HCT116 (cell line): ENCODE data around the gene MAML2. TPM values are rescaled to one million over a fixed set of nuclear protein-coding genes. Genes with fewer than 3 reads are reported as not detected.

Experiments used
- ATAC-seq: fragments of 200-7000 bp; cut with Tn5 transposase; 2 replicates; pipeline ENCODE4 v1.9.1; 2020; ENCODE audit warnings: mild to moderate bottlenecking, moderate library complexity
- BruUV-seq: library from RNA; stranded (reverse); fragments of 400-500 nt; replicated peaks from 2 replicates; lab custom pipeline; 2021; lab: Mats Ljungman, UMichigan
- CTCF ChIA-PET: fragments of 300-600 bp; sonication (Branson Sonifier 250); formaldehyde crosslinking; loops from one replicate; lab custom pipeline; 2021; ENCODE audit warnings: antibody characterized with exemption; lab: Charles Lee
- POLR2A ChIA-PET: fragments of 300-600, 350-600 bp; sonication (Branson Sonifier 250); formaldehyde crosslinking; loops from one replicate; lab custom pipeline; 2021; ENCODE audit warnings: antibody characterized with exemption; lab: Charles Lee
- RAD21 ChIA-PET, 2 experiments: fragments of 300-600 bp; sonication (Branson Sonifier 250); formaldehyde crosslinking; loops; one replicate each; lab custom pipeline; 2023; ENCODE audit warnings: low total read pairs in 2 of 2; ENCODE audit not compliant: uncharacterized antibody in 2 of 2, unreplicated experiment in 2 of 2, low non-redundant PET in 1 of 2; lab: Charles Lee
- DNase-seq: peaks from one replicate; pipeline ENCODE4 v3.0.0-alpha.2; 2010; ENCODE audit warnings: low read depth, low spot score
- H2AFZ ChIP-seq: fragments of 200-600 bp; shearing (Covaris generic), sonication (generic); 2 replicates; pipeline ENCODE4 v1.6.1; 2017; ENCODE audit warnings: low read depth, mixed run types, mixed read lengths, antibody characterized with exemption, low read length; ENCODE audit not compliant: poor library complexity, severe bottlenecking
- H3K27ac ChIP-seq: 2 replicates; pipeline ENCODE4 v1.5.1; 2012; ENCODE audit warnings: low read depth, low read length
- H3K27me3 ChIP-seq: fragments of 200-600 bp; sonication (generic); 2 replicates; pipeline ENCODE4 v1.6.1; 2016; ENCODE audit warnings: mixed run types, low read length, mixed read lengths; ENCODE audit not compliant: insufficient read depth
- H3K36me3 ChIP-seq, 2 experiments: fragments of 200-500 bp in 1 of 2; fragments of 200-600 bp in 1 of 2; sonication (Bioruptor generic) in 1 of 2; sonication (generic) in 1 of 2; 2 replicates each; pipeline versions ENCODE4 v1.5.1 to v1.6.1; 2014 to 2016; ENCODE audit warnings: low read length in 2 of 2, inconsistent platforms in 1 of 2, mixed read lengths in 1 of 2, mixed run types in 1 of 2; ENCODE audit not compliant: insufficient read depth in 2 of 2, control insufficient read depth in 1 of 2
- H3K4me1 ChIP-seq, 2 experiments: fragments of 200-600 bp in 1 of 2; sonication (generic) in 1 of 2; 2 replicates each; pipeline versions ENCODE4 v1.5.1 to v1.6.1; 2012 to 2017; ENCODE audit warnings: low read length in 2 of 2, inconsistent platforms in 1 of 2, mild to moderate bottlenecking in 1 of 2, mixed read lengths in 1 of 2, mixed run types in 1 of 2, moderate library complexity in 1 of 2; ENCODE audit not compliant: insufficient read depth in 2 of 2, control insufficient read depth in 1 of 2
- H3K4me2 ChIP-seq: fragments of 200-600 bp; sonication (generic); 2 replicates; pipeline ENCODE4 v1.6.1; 2017; ENCODE audit warnings: mixed run types, low read length, mixed read lengths
- H3K4me3 ChIP-seq, 2 experiments: fragments of 200-600 bp in 1 of 2; sonication (generic) in 1 of 2; replicated peaks in 1 of 2; 2 replicates each; pipeline ENCODE4 v1.5.1; 2011 to 2016; ENCODE audit warnings: low read length in 2 of 2, control low read depth in 1 of 2, low read depth in 1 of 2, mild to moderate bottlenecking in 1 of 2, mixed read lengths in 1 of 2, mixed run types in 1 of 2
- H3K79me2 ChIP-seq: fragments of 200-600 bp; sonication (generic); 2 replicates; pipeline ENCODE4 v1.6.1; 2017; ENCODE audit warnings: mild to moderate bottlenecking, mixed run types, low read length, moderate library complexity, mixed read lengths; ENCODE audit not compliant: insufficient read depth
- H3K9ac ChIP-seq: fragments of 200-600 bp; sonication (generic); 2 replicates; pipeline ENCODE4 v1.6.1; 2016; ENCODE audit warnings: low read length, mixed read lengths
- H3K9me2 ChIP-seq: fragments of 200-600 bp; sonication (generic), shearing (Covaris generic); 2 replicates; pipeline ENCODE4 v1.6.1; 2017; ENCODE audit warnings: mixed run types, mild to moderate bottlenecking, moderate library complexity; ENCODE audit not compliant: insufficient read depth
- H3K9me3 ChIP-seq, 2 experiments: fragments of 200-500 bp in 1 of 2; fragments of 200-600 bp in 1 of 2; sonication (Bioruptor generic) in 1 of 2; sonication (generic) in 1 of 2; 2 replicates each; pipeline ENCODE4 v1.6.1; 2014 to 2017; ENCODE audit warnings: low read length in 2 of 2, mixed read lengths in 2 of 2, inconsistent platforms in 1 of 2, low read depth in 1 of 2, mild to moderate bottlenecking in 1 of 2, mixed run types in 1 of 2, moderate library complexity in 1 of 2; ENCODE audit not compliant: control insufficient read depth in 1 of 2, insufficient read depth in 1 of 2
- H4K20me1 ChIP-seq: fragments of 200-600 bp; sonication (generic), shearing (Covaris generic); 2 replicates; pipeline ENCODE4 v1.6.1; 2017; ENCODE audit warnings: mixed run types, mild to moderate bottlenecking, moderate library complexity; ENCODE audit not compliant: insufficient read depth
- ATF3 ChIP-seq: IDR thresholded peaks from 2 replicates; pipeline ENCODE4 v1.6.1; 2012
- CTCF ChIP-seq, 3 experiments: fragments of 200-600 bp in 1 of 3; sonication (generic) in 1 of 3; IDR thresholded peaks in 2 of 3; conservative IDR thresholded peaks in 1 of 3; 2 replicates each; pipeline ENCODE4 v1.5.1; 2012 to 2017; ENCODE audit warnings: low read depth in 2 of 3, low read length in 2 of 3, antibody characterized with exemption in 1 of 3, borderline replicate concordance in 1 of 3, control low read depth in 1 of 3, mild to moderate bottlenecking in 1 of 3, mixed read lengths in 1 of 3, mixed run types in 1 of 3, moderate library complexity in 1 of 3; ENCODE audit not compliant: insufficient read depth in 1 of 3
- ELF1 ChIP-seq: IDR thresholded peaks from 2 replicates; pipeline ENCODE4 v1.6.1; 2012; ENCODE audit warnings: low read depth, borderline replicate concordance
- EZH2 ChIP-seq: fragments of 200-600 bp; sonication (generic); IDR thresholded peaks from 2 replicates; pipeline ENCODE4 v1.6.1; 2017; ENCODE audit warnings: antibody characterized with exemption, mixed run types
- POLR2A ChIP-seq: IDR thresholded peaks from 2 replicates; pipeline ENCODE4 v1.7.0; 2011; ENCODE audit warnings: borderline replicate concordance; ENCODE audit not compliant: insufficient read depth, insufficient read length; ENCODE audit errors: extremely low read depth
- POLR2AphosphoS5 ChIP-seq: IDR thresholded peaks from 2 replicates; pipeline ENCODE4 v1.6.1; 2011; ENCODE audit warnings: mild to moderate bottlenecking, low read depth, low read length, moderate library complexity
- SP1 ChIP-seq: IDR thresholded peaks from 2 replicates; pipeline ENCODE4 v1.6.1; 2012; ENCODE audit warnings: low read depth
- SRF ChIP-seq: IDR thresholded peaks from 2 replicates; pipeline ENCODE4 v1.6.1; 2012; ENCODE audit warnings: low read depth
- YY1 ChIP-seq: IDR thresholded peaks from 2 replicates; pipeline ENCODE4 v1.6.1; 2011; ENCODE audit warnings: low read length, low read depth, moderate library complexity, mild to moderate bottlenecking; ENCODE audit not compliant: insufficient replicate concordance; ENCODE audit errors: extremely low read depth
- ZFX ChIP-seq: fragments of 450-650 bp; IDR thresholded peaks from 2 replicates; pipeline ENCODE4 v1.6.1; 2017
- ZNF274 ChIP-seq: fragments of 200-500 bp; sonication (Bioruptor generic); IDR thresholded peaks from 2 replicates; pipeline ENCODE4 v1.6.1; 2014; ENCODE audit warnings: mild to moderate bottlenecking, low read depth, low read length, inconsistent platforms
- intact Hi-C: fragments of 100-400 bp; cut with micrococcal nuclease; formaldehyde crosslinking; loops from 2 replicates; pipeline ENCODE4 v1.10.0; 2022
- total RNA-seq: library from RNA; stranded (reverse); gene quantifications from one replicate; pipeline ENCODE4 v1.2.1, GENCODE V29; 2021; ENCODE audit not compliant: unreplicated experiment

The MAML2 gene
- total RNA-seq, 1 experiment from 2014 or later: 2.6 TPM

GRCh38 chr11:96085319-96085930, 257.6 kb downstream of the MAML2 start:
- Histone ChIP-seq H3K9me2 (no peaks in the 10 kb centered on the region), H3K27ac (no peak overlapping the region), H2AFZ (no peak overlapping the region), H3K79me2 (no peaks in the 10 kb centered on the region), H3K4me1 (no peaks in the 10 kb centered on the region), H3K36me3 (no peaks in the 10 kb centered on the region), H3K4me3 (no peak overlapping the region), H3K4me2 (no peak overlapping the region), H3K9ac (no peak overlapping the region)
- CTCF ChIA-PET: no interaction called here
- POLR2A ChIA-PET: no interaction called here
- RAD21 ChIA-PET: no interaction called here
- no TSS peak for BruUV-seq
- no peak for DNase-seq
- TF ChIP-seq ATF3 (no peak), ZFX (no peak), SP1 (no peak), ELF1 (no peak), POLR2A (no peak), SRF (no peak), ZNF274 (no peak), POLR2AphosphoS5 (no peak)
- TF ChIP-seq, all 23 proteins: peak for 0
- H4K20me1 ChIP-seq: no peaks in the 10 kb centered on the region
- no peak for ATAC-seq
- no peaks in the 10 kb centered on the region; the same call in 1 of the 2 replicates for H3K27me3 ChIP-seq
- intact Hi-C loops: no loop called here
- no peaks in the 10 kb centered on the region for H3K9me3 ChIP-seq

GRCh38 chr11:96084610-96085318, 258.2 kb downstream of the MAML2 start:
- H4K20me1 ChIP-seq: no peaks in the 10 kb centered on the region
- no peaks in the 10 kb centered on the region for H3K36me3 ChIP-seq
- no peak overlapping the region for H3K27ac ChIP-seq
- no peak overlapping the region for H3K4me2 ChIP-seq
- RAD21 ChIA-PET: no interaction called here
- no peaks in the 10 kb centered on the region for H3K4me1 ChIP-seq
- H3K79me2 ChIP-seq: no peaks in the 10 kb centered on the region
- intact Hi-C loops: no loop called here
- H3K9ac ChIP-seq: no peak overlapping the region
- TF ChIP-seq YY1: no peak
- no peak for TF ChIP-seq CTCF (IDR thresholded peaks at IDR 0.05 in 2 of 3, conservative IDR thresholded peaks at IDR 0.05 in 1 of 3; ENCODE audit: borderline replicate concordance in 1 of 3, insufficient read depth in 1 of 3, low read depth in 2 of 3, low read length in 2 of 3)
- no peak for TF ChIP-seq EZH2
- TF ChIP-seq, all 23 proteins: peak for 0
- no TSS peak for BruUV-seq
- no peaks in the 10 kb centered on the region; the same call in 1 of the 2 replicates for H3K27me3 ChIP-seq
- POLR2A ChIA-PET: no interaction called here
- ATAC-seq (no peak), DNase-seq (no peak)
- no peaks in the 10 kb centered on the region for H3K9me2 ChIP-seq
- CTCF ChIA-PET: no interaction called here
- no peak overlapping the region for H2AFZ ChIP-seq
- H3K4me3 ChIP-seq: no peak overlapping the region
- no peaks in the 10 kb centered on the region for H3K9me3 ChIP-seq
